BJ (cell line): Measurements from ENCODE around the gene ATG13. TPM values are rescaled to one million over a fixed set of nuclear protein-coding genes. Genes with fewer than 3 reads are reported as not detected.

Experiments used
- CTCF ChIA-PET: fragments of 350-600 bp; formaldehyde crosslinking; extraction: SDS; loops from one replicate; lab custom pipeline; 2021; ENCODE audit warnings: antibody characterized with exemption, inconsistent platforms; lab: Yijun Ruan, JAX
- POLR2A ChIA-PET: fragments of 300-600 bp; sonication (Branson Sonifier 250); formaldehyde crosslinking; extraction: SDS; loops from one replicate; lab custom pipeline; 2021; ENCODE audit warnings: antibody characterized with exemption; lab: Charles Lee
- DNase-seq: peaks from one replicate; pipeline ENCODE4 v3.0.0-alpha.2; 2011; ENCODE audit warnings: low read depth
- H3K27me3 ChIP-seq: 2 replicates; pipeline ENCODE4 v1.6.0; 2011; ENCODE audit warnings: low read length; ENCODE audit not compliant: control insufficient read depth, insufficient read depth
- H3K36me3 ChIP-seq: 2 replicates; pipeline ENCODE4 v1.5.1; 2011; ENCODE audit warnings: low read length; ENCODE audit not compliant: control insufficient read depth, insufficient read depth
- H3K4me3 ChIP-seq: 2 replicates; pipeline ENCODE4 v1.5.1; 2011; ENCODE audit warnings: low read depth, mild to moderate bottlenecking, control low read depth, low read length
- CTCF ChIP-seq: IDR thresholded peaks from 2 replicates; pipeline ENCODE4 v1.5.1; 2011; ENCODE audit warnings: low read depth, mild to moderate bottlenecking, control low read depth, inconsistent platforms, low read length, moderate library complexity; ENCODE audit not compliant: insufficient read depth
- polyA plus RNA-seq: library from polyadenylated mRNA; depleted of rRNA; stranded (reverse); fragments of >200 nt; gene quantifications from 2 replicates; pipeline ENCODE4 v1.2.3, GENCODE V29; 2011

The ATG13 gene
- polyA plus RNA-seq, 1 experiment, result 111 TPM

- no peak overlapping the region for H3K4me3 ChIP-seq
- H3K36me3 ChIP-seq, result peaks cover 31% of the 10 kb centered on the region
- no peaks in the 10 kb centered on the region for H3K27me3 ChIP-seq
- no peak for DNase-seq
- POLR2A ChIA-PET, result no interaction called here
- CTCF ChIA-PET, result interaction anchor here (1.3 kb wide), 1 partner anchor 22 kb away, joined by 3 read pairs; no protein-coding TSS in a partner anchor
- TF ChIP-seq CTCF, result no peak
These were observed 62.9 kb downstream of the ATG13 start for GRCh38 chr11:46680164-46680760.

- ChIA-PET POLR2A (no interaction called here), CTCF (interaction anchor here (0.6 kb wide), 1 partner anchor 8 kb away, joined by 3 read pairs; no protein-coding TSS in a partner anchor)
- Histone ChIP-seq H3K36me3 (peaks cover 31% of the 10 kb centered on the region), H3K27me3 (no peaks in the 10 kb centered on the region), H3K4me3 (no peak overlapping the region)
- no peak for DNase-seq
- TF ChIP-seq CTCF, result no peak
These were observed 63.5 kb downstream of the ATG13 start for GRCh38 chr11:46680815-46681214.

GRCh38 chr11:46681814-46682213 lies 64.5 kb downstream of the ATG13 start:
- H3K36me3 ChIP-seq, result peaks cover 31% of the 10 kb centered on the region
- DNase-seq, result no peak
- ChIA-PET CTCF (no interaction called here), POLR2A (no interaction called here)
- no peaks in the 10 kb centered on the region for H3K27me3 ChIP-seq
- H3K4me3 ChIP-seq, result no peak overlapping the region
- no peak for TF ChIP-seq CTCF

- Histone ChIP-seq H3K4me3 (no peak overlapping the region), H3K27me3 (no peaks in the 10 kb centered on the region), H3K36me3 (peaks cover 35% of the 10 kb centered on the region)
- DNase-seq, result no peak
- no peak for TF ChIP-seq CTCF
- ChIA-PET POLR2A (no interaction called here), CTCF (interaction anchor here (0.6 to 2.3 kb wide), 3 partner anchors 8 to 12 kb away, joined by 5 to 9 read pairs (median 7); no protein-coding TSS in a partner anchor)
These were observed 65.7 kb downstream of the ATG13 start for GRCh38 chr11:46682773-46683752.

- no peak for DNase-seq
- Histone ChIP-seq H3K27me3 (no peaks in the 10 kb centered on the region), H3K4me3 (no peak overlapping the region), H3K36me3 (peaks cover 25% of the 10 kb centered on the region)
- POLR2A ChIA-PET, result no interaction called here
- CTCF ChIA-PET, result interaction anchor here (0.9 to 2.3 kb wide), 3 partner anchors 9 to 14 kb away, joined by 3 to 9 read pairs (median 7); no protein-coding TSS in a partner anchor
- TF ChIP-seq CTCF, result no peak
These were observed 67.0 kb downstream of the ATG13 start for GRCh38 chr11:46684367-46684766.
